ENCODE measurements around the gene TALDO1. TPM values are rescaled to one million over a fixed set of nuclear protein-coding genes. Genes with fewer than 3 reads are reported as not detected.
A peak's percentile ranks its signal among the peaks of the same experiment; 100 is the strongest.

Gene TALDO1
- total and polyA plus RNA-seq, 2 donors (not counting 1 experiment from before 2014, with no cell fraction given), result 136 to 150 TPM

- H3K36me3 ChIP-seq (ENCODE audit: control insufficient read depth, insufficient read depth, low read length), result peaks cover 19% of the 10 kb centered on the region
- peak overlapping the region; percentile 92 for H3K4me2 ChIP-seq (ENCODE audit: extremely low read depth, insufficient read depth, low read length)
- H3K79me2 ChIP-seq (ENCODE audit: control insufficient read depth, insufficient read depth, low read length), result peaks cover 63% of the 10 kb centered on the region
- no peaks in the 10 kb centered on the region for H3K9me3 ChIP-seq (ENCODE audit: control insufficient read depth, insufficient read depth, low read depth, low read length)
- no peaks in the 10 kb centered on the region for H3K4me1 ChIP-seq (ENCODE audit: control insufficient read depth, extremely low read depth, insufficient read depth, low read length)
- H4K20me1 ChIP-seq (ENCODE audit: control insufficient read depth, extremely low read depth, insufficient read depth, low read length), result no peaks in the 10 kb centered on the region
- peak overlapping the region; percentile 69 for H3K27ac ChIP-seq (ENCODE audit: insufficient read depth, low read length)
- TF ChIP-seq CTCF (conservative IDR thresholded peaks at IDR 0.05 in 1 of 2, IDR thresholded peaks at IDR 0.05 in 1 of 2; ENCODE audit: low read depth in 1 of 2, low read length in 2 of 2), result no peak
- TF ChIP-seq EZH2 (IDR thresholded peaks at IDR 0.05; ENCODE audit: low read length, missing control alignments), result no peak
- H3K27me3 ChIP-seq (ENCODE audit: control insufficient read depth, insufficient read depth, low read length), result no peaks in the 10 kb centered on the region
- peak overlapping the region; percentile 83 for H3K9ac ChIP-seq (ENCODE audit: insufficient read depth, low read length)
- H2AFZ ChIP-seq (ENCODE audit: low read length), result no peak overlapping the region
- no peak for DNase-seq (ENCODE audit: low read depth in 2 of 2)
- peak overlapping the region; percentile 67 to 95 (median 84) for H3K4me3 ChIP-seq (replicated peaks in 1 of 4; ENCODE audit: control extremely low read depth in 1 of 4, insufficient read depth in 1 of 4, low read depth in 3 of 4, low read length in 4 of 4)
Measured at GRCh38 chr11:776561-777287, 29.5 kb downstream of the TALDO1 start.

- peak; percentile 71 to 78 for DNase-seq (ENCODE audit: low read depth in 2 of 2)
- peak within 1 kb of the TSS; percentile 83 for H3K9ac ChIP-seq (ENCODE audit: insufficient read depth, low read length)
- H3K79me2 ChIP-seq (ENCODE audit: control insufficient read depth, insufficient read depth, low read length), result peaks cover 56% of the 10 kb centered on the region
- H3K27ac ChIP-seq (ENCODE audit: insufficient read depth, low read length), result peak within 1 kb of the TSS; percentile 73
- H3K9me3 ChIP-seq (ENCODE audit: control insufficient read depth, insufficient read depth, low read depth, low read length), result no peaks in the 10 kb centered on the region
- no peaks in the 10 kb centered on the region for H3K27me3 ChIP-seq (ENCODE audit: control insufficient read depth, insufficient read depth, low read length)
- peak within 1 kb of the TSS; percentile 92 for H3K4me2 ChIP-seq (ENCODE audit: extremely low read depth, insufficient read depth, low read length)
- H4K20me1 ChIP-seq (ENCODE audit: control insufficient read depth, extremely low read depth, insufficient read depth, low read length), result no peaks in the 10 kb centered on the region
- no peak within 1 kb of the TSS for H2AFZ ChIP-seq (ENCODE audit: low read length)
- H3K4me1 ChIP-seq (ENCODE audit: control insufficient read depth, extremely low read depth, insufficient read depth, low read length), result no peaks in the 10 kb centered on the region
- no peak for TF ChIP-seq CTCF (conservative IDR thresholded peaks at IDR 0.05 in 1 of 2, IDR thresholded peaks at IDR 0.05 in 1 of 2; ENCODE audit: low read depth in 1 of 2, low read length in 2 of 2)
- peak within 1 kb of the TSS; percentile 67 to 95 (median 84) for H3K4me3 ChIP-seq (replicated peaks in 1 of 4; ENCODE audit: control extremely low read depth in 1 of 4, insufficient read depth in 1 of 4, low read depth in 3 of 4, low read length in 4 of 4)
- H3K36me3 ChIP-seq (ENCODE audit: control insufficient read depth, insufficient read depth, low read length), result peaks cover 17% of the 10 kb centered on the region
Measured at GRCh38 chr11:777288-778255, 30.3 kb downstream of the TALDO1 start, which contains the start of gene GATD1. TSS of gene GATD1 (minus strand) at chr11:777487. CDS start at chr11:777462, 25 bp downstream.
